ENCODE results near the gene AMOT.

The AMOT gene

DNA sequence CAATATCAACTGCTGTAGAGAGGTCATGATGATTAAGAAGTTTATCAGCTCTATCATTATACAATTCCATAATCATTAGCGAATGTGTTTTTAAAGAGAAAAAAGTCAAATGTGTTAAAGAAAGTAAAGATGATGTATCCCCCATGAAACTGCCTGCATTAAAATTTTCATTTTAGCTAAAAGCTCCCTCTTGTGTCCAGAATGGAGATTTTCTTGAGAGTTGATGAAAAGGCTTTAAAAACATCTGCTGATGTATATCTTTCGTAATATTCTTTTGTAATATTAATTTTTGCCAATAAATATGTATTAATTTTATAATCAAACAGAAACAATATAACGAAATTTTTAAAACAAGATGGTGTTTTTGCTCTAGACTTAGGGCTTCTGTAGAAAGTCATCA is 108.8 kb downstream of the AMOT start:
- FAIRE-seq = no peak
- no peak for DNase-seq (ENCODE audit: insufficient read length, low spot score)
- TF ChIP-seq TAF1 (IDR thresholded peaks at IDR 0.05; ENCODE audit: low read depth, low read length) (no peak), POLR2AphosphoS5 (IDR thresholded peaks at IDR 0.05; ENCODE audit: low read depth, low read length) (no peak), POU2F2 (IDR thresholded peaks at IDR 0.05; ENCODE audit: low read depth, low read length) (no peak), POLR2A (IDR thresholded peaks at IDR 0.05; ENCODE audit: low read depth, low read length) (no peak), SPI1 (IDR thresholded peaks at IDR 0.05; ENCODE audit: low read depth, low read length) (no peak)
